Ovary (tissue), 3 donors: Measurements from ENCODE around the gene WDR59.

Experiments
- EP300 ChIP-seq: sonication (generic); formaldehyde crosslinking; IDR thresholded peaks from one replicate; pipeline ENCODE4 v1.6.1; 2017; ENCODE audit warnings: antibody characterized with exemption
- POLR2A ChIP-seq: fragments of 450-650 bp; IDR thresholded peaks from one replicate; pipeline ENCODE4 v1.6.1; 2017; ENCODE audit warnings: antibody characterized with exemption, mild to moderate bottlenecking, moderate library complexity
- TF ChIP-seq, protein P1 (sequence below), 3 donors: fragments of 450-650 bp in 2 of 3; fragments of 200-600 bp in 1 of 3; IDR thresholded peaks; one replicate each; pipeline versions ENCODE4 v1.5.1 to v1.8.0; 2016 to 2022; ENCODE audit warnings: antibody characterized with exemption in 3 of 3, mild to moderate bottlenecking in 1 of 3
- donor health status: DM: no; HTN: no; CAD: no.

- TF ChIP-seq, protein P1, sequence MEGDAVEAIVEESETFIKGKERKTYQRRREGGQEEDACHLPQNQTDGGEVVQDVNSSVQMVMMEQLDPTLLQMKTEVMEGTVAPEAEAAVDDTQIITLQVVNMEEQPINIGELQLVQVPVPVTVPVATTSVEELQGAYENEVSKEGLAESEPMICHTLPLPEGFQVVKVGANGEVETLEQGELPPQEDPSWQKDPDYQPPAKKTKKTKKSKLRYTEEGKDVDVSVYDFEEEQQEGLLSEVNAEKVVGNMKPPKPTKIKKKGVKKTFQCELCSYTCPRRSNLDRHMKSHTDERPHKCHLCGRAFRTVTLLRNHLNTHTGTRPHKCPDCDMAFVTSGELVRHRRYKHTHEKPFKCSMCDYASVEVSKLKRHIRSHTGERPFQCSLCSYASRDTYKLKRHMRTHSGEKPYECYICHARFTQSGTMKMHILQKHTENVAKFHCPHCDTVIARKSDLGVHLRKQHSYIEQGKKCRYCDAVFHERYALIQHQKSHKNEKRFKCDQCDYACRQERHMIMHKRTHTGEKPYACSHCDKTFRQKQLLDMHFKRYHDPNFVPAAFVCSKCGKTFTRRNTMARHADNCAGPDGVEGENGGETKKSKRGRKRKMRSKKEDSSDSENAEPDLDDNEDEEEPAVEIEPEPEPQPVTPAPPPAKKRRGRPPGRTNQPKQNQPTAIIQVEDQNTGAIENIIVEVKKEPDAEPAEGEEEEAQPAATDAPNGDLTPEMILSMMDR (IDR thresholded peaks at IDR 0.05) = no peak
- TF ChIP-seq EP300 (no peak), POLR2A (no peak)
These were observed 147.9 kb downstream of the WDR59 start for GRCh38 chr16:74837056-74837455.
